Kidney tubule cell (primary cell): Measurements from ENCODE around the gene PHC1.
"Not testable (repeated sequence)": the region's sequence is repeated elsewhere in the genome, so short reads cannot be mapped to it uniquely, and the experiment has no call there.

ENCODE experiments used
- DNase-seq: peaks from one replicate; pipeline ENCODE4 v3.0.0-alpha.2; 2018; ENCODE audit warnings: low spot score

PHC1 gene

GRCh38 chr12:8911606-8912268, 2.6 kb upstream of the PHC1 start:
- DNase-seq, result peak; percentile 63

- DNase-seq, result peak; percentile 53
These were observed 1.4 kb upstream of the PHC1 start for GRCh38 chr12:8912914-8913313.

DNA sequence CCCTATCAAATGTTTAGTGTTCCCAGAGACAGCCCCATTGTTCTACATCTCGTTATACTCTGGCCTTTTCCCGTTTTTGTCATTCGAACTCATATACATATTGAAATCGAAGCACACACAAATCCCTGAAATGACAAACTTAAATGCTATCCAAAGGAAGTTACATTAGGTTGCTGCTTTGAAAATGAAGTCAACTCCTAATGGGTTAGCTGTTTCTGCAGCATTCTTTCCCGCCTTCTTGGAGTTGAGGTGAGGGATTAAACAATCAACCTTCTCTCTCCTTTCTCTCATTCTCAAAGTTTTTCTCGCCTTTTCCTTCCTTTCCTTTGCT, 642 bp upstream of the PHC1 start:
- DNase-seq, result no peak

DNA sequence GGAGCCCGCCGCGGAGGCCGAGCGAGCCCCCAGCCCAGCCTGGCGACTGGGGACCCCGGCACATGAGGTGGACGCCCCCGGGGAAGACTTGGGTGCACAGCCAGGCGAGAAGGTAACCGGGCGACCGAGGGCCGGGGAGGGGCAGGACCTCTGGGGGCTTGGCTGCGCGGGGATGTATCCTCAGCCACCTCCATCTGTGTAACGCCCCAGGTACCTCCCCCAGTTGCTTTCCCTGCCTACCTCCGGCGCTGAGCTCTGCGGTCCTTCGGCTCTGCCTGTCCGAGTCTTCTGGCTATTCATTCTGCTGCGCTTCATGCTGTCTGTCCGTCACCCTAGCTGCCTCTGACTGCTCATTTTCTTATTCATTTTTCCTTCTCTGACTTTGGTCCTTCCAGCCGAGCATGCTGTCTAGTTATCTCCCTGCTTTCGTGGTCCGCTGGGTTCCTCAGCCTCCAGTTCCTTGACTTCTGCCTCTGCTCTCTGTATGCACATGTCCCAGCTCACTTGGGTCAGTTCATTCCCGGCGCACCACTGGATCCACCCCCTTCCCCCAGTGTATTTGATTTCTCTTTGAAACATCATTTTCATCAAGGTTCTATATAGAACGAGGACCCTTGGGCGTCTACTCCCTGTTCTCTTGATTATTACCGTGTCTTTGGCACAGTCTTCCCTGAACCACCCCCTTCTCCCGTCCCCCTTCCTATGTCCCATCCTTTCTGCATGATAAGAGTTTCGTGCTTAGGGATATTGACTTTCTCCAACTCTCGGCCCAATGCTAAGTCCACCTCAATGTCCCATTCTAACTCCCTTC, 612 bp downstream of the PHC1 start:
- peak; percentile 72 for DNase-seq

DNA sequence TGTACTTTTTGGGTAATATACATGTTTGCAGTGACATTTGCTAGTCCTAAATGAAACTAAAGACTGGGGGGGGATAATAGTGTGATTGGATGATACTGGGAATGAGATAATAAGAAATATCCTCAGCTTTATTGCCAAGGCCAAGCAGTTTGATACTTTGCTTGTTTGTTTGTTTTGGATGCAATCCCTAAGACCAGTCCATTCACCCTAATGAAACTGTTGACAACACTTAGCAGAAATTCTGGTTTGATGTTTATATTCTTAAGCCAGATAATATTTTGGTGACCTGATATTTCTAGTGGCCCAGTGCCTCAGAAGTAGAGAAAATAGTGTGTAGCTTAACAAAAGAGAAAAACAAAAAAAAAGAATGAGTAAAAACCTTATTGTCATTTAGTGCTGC, 1.8 kb downstream of the PHC1 start:
- DNase-seq, result no peak

GRCh38 chr12:8917031-8917430, 2.7 kb downstream of the PHC1 start:
- DNase-seq, result no peak

- DNase-seq, result no peak
These were observed 3.4 kb downstream of the PHC1 start for GRCh38 chr12:8917751-8918150.

DNA sequence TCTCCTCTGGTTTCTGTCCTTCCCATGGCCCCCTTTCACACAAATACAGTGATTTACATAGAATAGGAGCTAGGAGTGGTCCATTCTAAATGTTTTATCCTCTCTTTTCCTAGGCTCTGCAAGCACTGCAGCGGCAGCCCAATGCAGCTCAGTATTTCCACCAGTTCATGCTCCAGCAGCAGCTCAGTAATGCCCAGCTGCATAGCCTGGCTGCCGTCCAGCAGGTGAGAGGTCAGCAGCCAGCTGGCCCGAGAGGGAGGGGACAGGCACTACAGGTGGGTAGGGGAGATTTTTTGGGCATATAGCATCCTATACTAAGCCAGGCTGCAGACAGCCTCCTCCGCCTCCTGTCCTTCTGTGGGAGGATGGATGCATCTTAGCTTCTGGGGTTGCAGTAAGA, 5.3 kb downstream of the PHC1 start:
- DNase-seq, result not testable (repeated sequence)

GRCh38 chr12:8922544-8922943, 8.2 kb downstream of the PHC1 start:
- no peak for DNase-seq

GRCh38 chr12:8930655-8931323, 16.5 kb downstream of the PHC1 start:
- not testable (repeated sequence) for DNase-seq

DNA sequence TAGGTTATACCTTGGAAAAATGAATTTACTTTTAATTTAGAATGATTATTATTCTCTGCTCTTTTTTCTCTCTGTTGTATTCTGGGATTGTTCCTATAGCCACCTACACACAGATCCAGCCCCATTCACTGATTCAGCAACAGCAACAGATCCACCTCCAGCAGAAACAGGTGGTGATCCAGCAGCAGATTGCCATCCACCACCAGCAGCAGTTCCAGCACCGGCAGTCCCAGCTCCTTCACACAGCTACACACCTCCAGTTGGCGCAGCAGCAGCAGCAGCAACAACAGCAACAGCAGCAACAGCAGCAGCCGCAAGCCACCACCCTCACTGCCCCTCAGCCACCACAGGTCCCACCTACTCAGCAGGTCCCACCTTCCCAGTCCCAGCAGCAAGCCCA, 18.2 kb downstream of the PHC1 start:
- not testable (repeated sequence) for DNase-seq

DNA sequence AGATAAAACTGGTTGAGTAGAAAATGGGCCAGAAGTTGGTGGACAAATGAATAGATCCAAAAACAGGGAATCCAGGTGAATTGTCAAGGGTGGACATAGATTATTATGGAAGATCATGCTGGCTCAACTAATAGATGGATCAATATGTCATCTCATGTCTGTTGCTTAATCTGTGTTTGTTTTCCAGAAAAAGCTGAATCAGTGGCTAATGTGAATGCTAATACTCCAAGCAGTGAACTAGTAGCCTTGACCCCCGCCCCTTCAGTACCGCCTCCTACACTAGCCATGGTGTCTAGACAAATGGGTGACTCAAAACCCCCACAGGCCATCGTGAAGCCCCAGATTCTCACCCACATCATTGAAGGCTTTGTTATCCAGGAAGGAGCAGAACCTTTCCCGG, 19.8 kb downstream of the PHC1 start:
- DNase-seq, result not testable (repeated sequence)

DNA sequence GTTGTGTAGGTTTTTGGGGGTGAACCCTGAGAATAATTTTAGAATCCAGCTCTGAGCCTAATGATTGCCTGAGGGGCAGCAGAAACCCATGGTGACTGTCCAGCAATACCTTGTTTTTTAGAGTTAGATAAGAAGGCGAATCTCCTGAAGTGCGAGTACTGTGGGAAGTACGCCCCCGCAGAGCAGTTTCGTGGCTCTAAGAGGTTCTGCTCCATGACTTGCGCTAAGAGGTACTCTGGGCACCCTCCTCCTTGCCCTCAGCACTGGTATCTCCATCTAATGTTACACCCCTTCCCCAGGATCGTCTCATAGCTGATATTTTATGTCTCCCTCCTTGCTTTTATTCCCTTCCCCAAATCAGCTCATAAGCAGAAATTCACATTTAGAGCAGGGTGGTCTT, 22.4 kb downstream of the PHC1 start:
- DNase-seq, result no peak

GRCh38 chr12:8937842-8938442, 23.6 kb downstream of the PHC1 start:
- DNase-seq, result not testable (repeated sequence)

GRCh38 chr12:8941691-8942478, 27.6 kb downstream of the PHC1 start:
- no peak for DNase-seq

DNA sequence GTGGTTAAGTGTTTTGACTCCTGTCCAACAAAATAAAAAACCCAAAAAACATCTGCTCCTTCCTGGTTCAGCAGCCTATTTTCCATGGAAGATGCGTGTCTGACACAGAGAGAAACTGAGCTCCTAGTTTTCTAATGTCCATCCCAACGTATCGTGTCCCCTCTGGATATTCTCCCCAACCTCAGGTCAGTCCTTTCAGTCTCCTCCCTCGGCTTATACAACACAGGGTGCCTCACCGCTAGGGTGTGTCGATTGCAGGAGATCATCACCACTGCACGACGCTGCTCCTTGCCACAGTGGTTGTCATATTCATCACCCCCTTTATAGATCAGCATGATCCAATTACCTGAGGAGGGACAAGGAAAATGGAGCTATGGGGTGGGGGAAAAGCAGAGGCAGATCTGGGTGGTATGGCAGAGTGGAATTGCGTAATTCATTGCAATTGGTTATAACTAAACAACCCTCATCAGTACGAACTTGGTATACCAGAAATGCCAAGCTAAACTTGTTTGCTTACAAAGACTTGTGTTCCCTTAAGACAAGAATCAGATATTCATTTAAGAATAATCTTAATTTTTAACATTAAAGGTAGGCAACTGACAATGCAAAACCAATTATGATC, 29.4 kb downstream of the PHC1 start:
- DNase-seq, result no peak

- no peak for DNase-seq
These were observed 32.4 kb downstream of the PHC1 start for GRCh38 chr12:8946733-8947132.

DNA sequence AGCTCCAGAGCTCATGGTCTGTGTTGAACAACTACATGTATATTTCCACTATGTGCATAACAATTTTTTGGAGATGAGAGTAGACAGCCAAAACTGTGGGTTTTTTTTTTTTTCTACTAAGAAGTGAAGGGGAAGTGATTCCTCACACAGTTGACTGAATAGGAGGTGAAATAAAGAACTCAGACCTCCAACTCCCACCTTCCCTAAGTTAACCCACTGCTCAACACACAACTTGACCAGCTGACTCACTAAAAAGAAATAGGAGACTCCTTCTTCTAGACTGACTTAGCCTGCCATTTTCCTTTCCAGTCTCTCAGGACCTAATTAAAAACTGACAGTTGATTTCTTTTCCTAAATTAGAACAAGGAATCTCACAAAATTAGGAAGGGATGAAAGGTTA, 33.4 kb downstream of the PHC1 start:
- no peak for DNase-seq

GRCh38 chr12:8948701-8949341, 34.5 kb downstream of the PHC1 start:
- peak; percentile 34 for DNase-seq

GRCh38 chr12:8949342-8950220, 35.3 kb downstream of the PHC1 start, which contains the start of gene M6PR:
Gene M6PR (minus strand): TSS chr12:8949645. CDS start chr12:8946404, 3,241 bp downstream.
- peak; percentile 94 for DNase-seq
